ENCODE data around the gene PTK6.
"Not testable (repeated sequence)": the region's sequence is repeated elsewhere in the genome, so short reads cannot be mapped to it uniquely, and the experiment has no call there.

The PTK6 gene

DNA sequence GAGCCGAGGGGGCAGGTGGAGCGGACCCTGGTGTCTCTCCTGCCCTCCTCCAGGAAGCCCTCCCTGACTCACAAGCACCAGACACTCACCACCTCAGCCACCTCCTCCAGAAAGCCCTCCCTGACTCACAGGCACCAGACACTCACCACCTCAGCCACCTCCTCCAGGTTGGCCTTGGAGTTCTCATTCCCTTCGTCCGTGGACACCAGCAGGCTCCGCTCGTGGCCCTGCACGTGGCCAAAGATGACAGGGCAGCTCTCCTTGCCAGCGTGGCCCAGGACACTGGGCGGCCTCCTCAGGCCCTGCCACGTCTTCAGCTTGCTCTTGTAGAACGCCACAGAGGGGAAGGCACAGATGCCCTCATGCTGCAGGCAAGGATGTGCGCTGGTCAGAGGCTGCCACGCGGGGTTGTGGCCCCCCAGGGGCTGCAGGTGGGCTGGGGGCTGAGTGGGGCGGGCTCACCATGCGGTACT, 23.2 kb upstream of the PTK6 start:
- no peak for DNase-seq (ENCODE audit: extremely low read depth, low read depth)
- TF ChIP-seq CTCF (IDR thresholded peaks at IDR 0.05; ENCODE audit: low read depth, low read length, missing control alignments): no peak
- H3K4me3 ChIP-seq (replicated peaks; ENCODE audit: low read depth, low read length): no peak overlapping the region

DNA sequence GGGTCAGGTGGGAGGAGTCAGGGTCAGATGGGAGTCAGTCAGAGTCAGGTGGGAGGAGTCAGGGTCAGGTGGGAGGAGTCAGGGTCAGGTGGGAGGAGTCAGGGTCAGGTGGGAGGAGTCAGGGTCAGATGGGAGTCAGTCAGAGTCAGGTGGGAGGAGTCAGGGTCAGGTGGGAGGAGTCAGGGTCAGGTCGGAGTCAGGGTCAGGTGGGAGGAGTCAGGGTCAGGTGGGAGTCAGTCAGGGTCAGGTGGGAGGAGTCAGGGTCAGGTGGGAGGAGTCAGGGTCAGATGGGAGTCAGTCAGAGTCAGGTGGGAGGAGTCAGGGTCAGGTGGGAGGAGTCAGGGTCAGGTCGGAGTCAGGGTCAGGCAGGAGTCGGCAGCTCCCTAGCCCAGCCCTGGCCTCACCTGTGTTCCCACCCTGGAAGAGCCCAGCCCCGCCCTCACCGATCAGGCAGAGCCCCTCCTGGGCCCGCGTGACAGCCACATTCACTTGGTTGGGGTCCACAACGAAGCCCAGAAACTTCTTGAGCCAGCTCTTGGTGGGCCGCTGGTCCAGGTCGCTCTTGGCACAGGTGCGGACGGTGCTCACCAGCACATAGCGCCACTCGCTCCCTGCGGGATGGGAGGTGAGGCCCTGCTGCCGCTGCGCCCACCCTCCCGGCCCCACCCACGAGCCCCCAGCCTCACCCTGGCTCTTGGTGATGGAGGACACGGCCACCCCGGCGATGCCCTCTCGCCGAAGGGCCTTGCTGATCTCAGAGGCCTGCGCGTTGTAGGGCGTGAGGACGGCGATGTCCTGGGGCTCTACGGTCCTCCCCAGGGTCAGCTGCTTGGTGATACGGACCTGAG, 22.5 kb upstream of the PTK6 start:
- not testable (repeated sequence) for H3K4me3 ChIP-seq (replicated peaks; ENCODE audit: low read depth, low read length); DNase-seq (ENCODE audit: extremely low read depth, low read depth)

GRCh38 chr20:63558804-63559484, 21.8 kb upstream of the PTK6 start:
- no peak for TF ChIP-seq CTCF (IDR thresholded peaks at IDR 0.05; ENCODE audit: low read depth, low read length, missing control alignments)
- H3K4me3 ChIP-seq (replicated peaks; ENCODE audit: low read depth, low read length): no peak overlapping the region
- DNase-seq (ENCODE audit: extremely low read depth, low read depth): no peak

- H3K4me3 ChIP-seq (replicated peaks; ENCODE audit: low read depth, low read length): no peak overlapping the region
- no peak for DNase-seq (ENCODE audit: extremely low read depth, low read depth)
- TF ChIP-seq CTCF (IDR thresholded peaks at IDR 0.05; ENCODE audit: low read depth, low read length, missing control alignments): no peak
Observed at GRCh38 chr20:63557481-63557891, 20.3 kb upstream of the PTK6 start.

DNA sequence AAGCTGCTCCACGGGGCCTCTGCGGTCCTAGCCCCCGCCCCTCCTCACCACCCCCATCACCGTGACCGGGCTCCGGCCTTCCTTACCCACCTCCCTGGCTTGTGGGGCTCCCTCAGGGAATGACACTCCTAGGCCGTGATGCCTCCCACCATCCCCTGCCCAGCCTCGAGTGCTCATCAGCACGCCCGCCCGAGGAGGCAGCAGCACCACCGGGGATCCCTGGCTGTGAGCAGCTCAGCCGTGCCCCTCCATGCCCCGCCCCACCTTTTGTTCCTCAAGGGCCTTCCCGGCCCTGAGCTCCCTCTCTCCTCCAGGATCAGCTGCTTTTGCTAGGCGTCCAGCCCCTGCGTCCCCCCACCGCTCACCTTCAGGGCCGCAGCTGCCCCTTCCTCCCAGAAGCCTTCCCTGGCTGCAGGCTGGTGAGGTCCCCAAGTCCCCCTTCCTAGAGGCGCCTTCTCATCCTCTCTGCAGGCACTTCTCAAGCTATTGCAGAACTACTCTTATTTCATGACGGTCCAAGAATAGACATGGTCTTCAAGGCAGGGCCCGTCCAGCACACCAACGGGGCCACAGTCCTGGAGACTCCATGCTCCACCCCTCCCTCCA, 19.8 kb upstream of the PTK6 start:
- H3K4me3 ChIP-seq (replicated peaks; ENCODE audit: low read depth, low read length): no peak overlapping the region
- no peak for TF ChIP-seq CTCF (IDR thresholded peaks at IDR 0.05; ENCODE audit: low read depth, low read length, missing control alignments)
- DNase-seq (ENCODE audit: extremely low read depth, low read depth): no peak

GRCh38 chr20:63555661-63556381, 18.6 kb upstream of the PTK6 start:
- no peak overlapping the region for H3K4me3 ChIP-seq (replicated peaks; ENCODE audit: low read depth, low read length)
- no peak for TF ChIP-seq CTCF (IDR thresholded peaks at IDR 0.05; ENCODE audit: low read depth, low read length, missing control alignments)
- no peak for DNase-seq (ENCODE audit: extremely low read depth, low read depth)
